Sciatic nerve (tissue), 2 donors: ENCODE data around the gene POLD3. TPM values are rescaled to one million over a fixed set of nuclear protein-coding genes. Genes with fewer than 3 reads are reported as not detected.

Experiments used
- ATAC-seq: fragments of 200-7000 bp; cut with Tn5 transposase; one replicate; pipeline ENCODE4 v1.9.1; 2020; ENCODE audit warnings: mild to moderate bottlenecking, moderate library complexity
- DNase-seq: peaks from one replicate; pipeline ENCODE4 v3.0.0-alpha.2; 2020; ENCODE audit warnings: low spot score
- intact Hi-C: fragments of 100-400 bp; cut with DNase I; formaldehyde crosslinking; loops from one replicate; pipeline ENCODE4 v1.14.2; 2022
- total RNA-seq: library from RNA; stranded (reverse); fragmentation: NEBNext Ultra II Directional; extraction: Animal tissue kit (Norgen Biotek cat#: 25700); gene quantifications from one replicate; pipeline ENCODE4 v1.2.1, GENCODE V29; 2021
- donor health status: DM: no; HTN: no; CAD: no.
- donor health status: DM: no; HTN: no; CAD: no.

Gene POLD3, protein sequence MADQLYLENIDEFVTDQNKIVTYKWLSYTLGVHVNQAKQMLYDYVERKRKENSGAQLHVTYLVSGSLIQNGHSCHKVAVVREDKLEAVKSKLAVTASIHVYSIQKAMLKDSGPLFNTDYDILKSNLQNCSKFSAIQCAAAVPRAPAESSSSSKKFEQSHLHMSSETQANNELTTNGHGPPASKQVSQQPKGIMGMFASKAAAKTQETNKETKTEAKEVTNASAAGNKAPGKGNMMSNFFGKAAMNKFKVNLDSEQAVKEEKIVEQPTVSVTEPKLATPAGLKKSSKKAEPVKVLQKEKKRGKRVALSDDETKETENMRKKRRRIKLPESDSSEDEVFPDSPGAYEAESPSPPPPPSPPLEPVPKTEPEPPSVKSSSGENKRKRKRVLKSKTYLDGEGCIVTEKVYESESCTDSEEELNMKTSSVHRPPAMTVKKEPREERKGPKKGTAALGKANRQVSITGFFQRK
- total RNA-seq, result 15.9 TPM

DNA sequence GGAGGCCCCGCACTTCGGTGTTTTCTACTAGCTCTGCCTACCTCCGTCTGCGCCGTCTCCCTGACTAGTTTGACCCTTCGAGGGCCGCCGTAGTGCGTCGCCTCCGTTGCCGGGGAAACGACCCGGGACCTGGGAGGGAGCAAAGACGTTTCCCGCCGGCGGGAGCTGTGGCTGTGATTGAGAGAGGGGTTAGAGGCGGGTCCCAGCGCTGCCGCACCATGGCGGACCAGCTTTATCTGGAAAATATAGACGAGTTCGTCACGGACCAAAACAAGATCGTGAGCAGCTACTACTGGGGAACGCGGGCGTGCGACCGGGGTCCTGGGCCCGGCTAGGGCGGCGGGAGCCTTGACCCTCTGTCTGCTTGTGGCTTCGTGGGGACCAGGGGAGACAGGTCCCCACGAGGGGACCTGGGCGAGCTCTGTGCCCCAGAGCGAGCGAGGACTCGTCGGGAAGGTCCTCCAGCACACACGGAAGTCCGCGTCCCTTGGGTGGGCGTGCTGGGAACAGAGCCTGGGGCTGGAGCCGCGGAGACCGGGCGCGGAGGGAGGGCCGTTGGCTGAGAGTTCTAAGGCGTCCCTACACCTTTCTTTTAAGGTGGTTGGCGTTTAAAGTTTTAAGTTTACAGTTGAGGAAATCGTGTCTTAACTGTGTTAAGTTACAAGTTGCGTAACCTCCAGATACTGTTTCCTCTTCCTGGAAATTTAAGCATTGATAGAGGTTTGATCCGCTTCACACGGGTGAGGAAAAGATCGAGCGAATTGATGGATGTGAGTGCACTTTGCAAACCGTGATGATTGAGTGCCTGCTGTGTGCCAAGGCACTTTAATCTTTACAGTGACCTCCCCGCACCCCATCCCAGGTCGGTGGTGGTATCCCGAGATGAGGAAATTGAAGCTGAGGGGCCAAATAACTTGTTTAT is at the start of gene POLD3:
POLD3 (plus strand) TSS at position 142 of the 922 bp plus-strand sequence; CDS start at position 219, 77 bp downstream.
- intact Hi-C loops, result no loop called here
- peak; percentile 97 for DNase-seq
- peak; percentile 99 for ATAC-seq

- intact Hi-C loops, result no loop called here
- DNase-seq (no peak), ATAC-seq (no peak)
Measured at GRCh38 chr11:74543991-74544390, 48.4 kb upstream of the POLD3 start.

DNA sequence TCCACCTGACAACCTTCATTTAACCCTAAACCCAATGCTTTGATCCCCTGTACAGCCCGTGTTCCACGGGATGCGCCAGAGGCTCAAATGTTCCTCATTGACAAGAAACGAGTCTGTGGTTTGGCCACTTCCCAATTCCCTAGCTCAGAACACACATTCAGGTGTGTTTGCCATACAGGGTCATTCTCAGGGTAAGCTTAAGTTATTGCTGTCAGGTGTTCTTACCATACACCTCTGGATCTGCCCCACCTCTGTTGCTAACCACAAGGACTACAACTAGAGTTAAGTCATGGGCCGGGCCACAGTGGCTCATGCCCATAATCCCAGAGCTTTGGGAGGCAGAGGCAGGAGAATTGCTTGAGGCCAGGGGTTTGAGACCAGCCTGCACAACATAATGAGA is 45.6 kb upstream of the POLD3 start:
- DNase-seq, result no peak
- ATAC-seq, result no peak
- intact Hi-C loops, result no loop called here

GRCh38 chr11:74550991-74551753 is 41.2 kb upstream of the POLD3 start:
- intact Hi-C loops, result no loop called here

DNA sequence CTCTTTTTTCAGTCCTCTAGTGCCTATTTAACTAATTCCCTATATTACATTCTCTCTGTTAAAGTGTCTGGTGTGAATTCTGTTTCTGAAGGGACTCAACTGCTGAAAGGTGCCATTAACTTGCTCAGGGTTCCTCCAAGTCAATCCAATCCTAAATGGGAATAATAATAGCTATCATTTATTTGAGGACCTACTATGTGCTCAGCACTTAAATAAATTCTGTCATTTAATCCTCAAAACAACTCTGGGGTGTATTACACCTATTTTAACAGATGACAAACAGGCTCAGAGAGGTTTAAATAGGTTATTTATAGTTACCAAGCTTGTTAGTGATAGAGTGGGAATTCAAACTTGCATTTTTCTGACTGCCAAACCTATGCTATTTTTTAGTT is 40.6 kb upstream of the POLD3 start:
- no peak for DNase-seq
- intact Hi-C loops, result no loop called here
- no peak for ATAC-seq

More at GRCh38 chr11:74550991-74551753, 41.2 kb upstream of the POLD3 start:
- no peak for DNase-seq
- no peak for ATAC-seq

GRCh38 chr11:74557526-74557925 is 34.9 kb upstream of the POLD3 start:
- intact Hi-C loops, result no loop called here
- no peak for DNase-seq
- ATAC-seq, result no peak

DNA sequence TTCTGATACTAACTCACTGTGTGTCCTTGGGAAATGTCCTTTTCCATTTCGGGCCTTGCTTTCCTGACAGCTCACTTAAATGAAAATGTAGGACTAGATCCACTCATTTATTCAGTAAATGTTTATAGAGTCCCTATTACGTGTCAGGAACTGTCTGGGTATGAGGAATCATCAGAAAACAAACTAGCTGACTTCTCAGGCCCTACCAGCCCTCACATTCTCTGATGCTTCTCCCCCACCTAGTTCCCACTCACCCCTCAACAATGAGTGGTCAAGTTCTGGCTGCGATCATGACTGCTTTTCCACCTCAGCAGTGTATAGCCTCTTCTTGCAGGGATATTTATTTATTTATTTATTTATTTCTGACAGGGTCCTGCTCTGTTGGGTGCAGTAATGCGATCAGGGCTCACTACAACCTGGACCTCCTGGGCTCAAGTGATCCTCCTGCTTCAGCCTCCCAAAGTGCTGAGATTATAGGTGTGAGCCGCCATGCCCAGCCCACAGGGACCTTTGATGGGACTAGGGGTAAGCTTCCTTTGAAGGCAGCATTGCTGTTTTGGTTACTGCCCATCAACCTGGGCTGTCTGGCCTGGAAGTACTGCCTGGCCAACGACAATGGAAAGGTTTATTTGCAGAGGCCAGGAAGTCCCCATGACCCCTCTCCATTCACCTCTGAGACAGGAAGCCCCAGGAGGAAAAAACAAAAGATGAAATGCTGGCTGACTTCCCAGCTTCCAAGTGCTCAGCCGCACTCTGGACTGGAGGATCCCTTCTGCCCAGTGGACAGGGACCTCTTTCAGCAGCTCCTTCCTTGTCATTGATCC is 33.1 kb upstream of the POLD3 start:
- DNase-seq (no peak), ATAC-seq (no peak)
- intact Hi-C loops, result no loop called here

DNA sequence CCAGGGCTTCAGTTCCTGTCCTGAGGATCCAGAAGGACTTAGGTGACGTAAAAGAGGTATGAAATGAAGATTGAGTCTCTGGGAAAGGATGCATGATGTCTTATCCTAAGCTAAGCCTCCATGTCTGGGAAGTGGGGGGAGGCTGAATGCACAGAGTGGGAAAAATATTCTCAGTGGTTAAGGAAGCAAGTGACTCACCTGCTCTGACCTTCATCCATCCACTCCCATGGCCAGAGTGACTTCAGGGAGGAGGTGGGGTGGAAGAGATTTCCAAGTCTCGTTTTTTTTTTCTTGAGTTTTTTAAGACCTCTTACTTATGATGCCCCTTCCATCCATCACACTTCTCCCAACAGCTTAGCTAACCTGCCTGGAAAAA is 32.5 kb upstream of the POLD3 start:
- no peak for ATAC-seq
- no peak for DNase-seq
- intact Hi-C loops, result no loop called here

- DNase-seq, result no peak
- intact Hi-C loops, result no loop called here
- no peak for ATAC-seq
Measured at GRCh38 chr11:74566146-74566960, 26.0 kb upstream of the POLD3 start.

DNA sequence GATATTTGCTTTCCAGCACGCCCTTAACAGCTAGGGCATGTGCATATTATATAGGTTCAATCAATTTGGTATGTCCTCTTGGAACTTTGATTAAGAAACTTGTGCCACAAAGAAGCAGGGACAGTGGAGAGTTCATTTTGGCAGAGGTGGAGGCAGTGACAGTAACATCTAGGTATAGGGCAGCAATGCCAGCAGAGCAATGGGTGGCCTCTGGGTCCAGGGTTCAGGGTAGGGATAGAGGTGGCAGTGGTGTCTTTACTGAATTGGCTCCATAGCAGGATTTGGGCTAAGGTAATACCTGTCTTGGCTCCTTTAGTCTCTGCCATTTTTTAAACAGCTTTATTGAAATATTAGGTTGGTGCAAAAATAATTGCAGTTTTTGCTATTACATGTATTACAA is 24.4 kb upstream of the POLD3 start:
- ATAC-seq (no peak), DNase-seq (no peak)
- intact Hi-C loops, result no loop called here

GRCh38 chr11:74570266-74571061 is 21.9 kb upstream of the POLD3 start:
- no peak for DNase-seq
- peak; percentile 59 for ATAC-seq
- intact Hi-C loops, result no loop called here

GRCh38 chr11:74571062-74571399 is 21.4 kb upstream of the POLD3 start:
- intact Hi-C loops, result no loop called here
- ATAC-seq (no peak), DNase-seq (no peak)

DNA sequence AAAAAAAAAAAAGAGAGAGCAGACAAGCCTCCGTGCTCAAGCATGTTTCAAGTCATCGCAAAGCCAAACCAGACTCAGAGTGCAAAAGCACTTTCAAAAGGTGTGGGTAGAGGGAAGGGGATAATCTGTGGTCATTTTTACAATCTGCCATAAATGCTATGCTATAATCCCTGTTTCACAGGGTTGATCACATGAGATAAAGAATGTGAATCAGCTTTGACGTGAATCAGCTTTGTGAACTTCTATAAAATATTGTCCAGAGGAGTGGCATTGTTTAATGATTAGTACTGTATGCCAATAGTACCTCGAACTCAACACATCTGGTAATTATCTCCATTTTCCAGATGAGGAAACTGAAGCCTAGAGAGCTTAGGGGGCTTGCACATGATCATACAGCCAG is 20.0 kb upstream of the POLD3 start:
- ATAC-seq (no peak), DNase-seq (no peak)
- intact Hi-C loops, result no loop called here

- DNase-seq (no peak), ATAC-seq (no peak)
- intact Hi-C loops, result no loop called here
Measured at GRCh38 chr11:74574563-74574962, 17.8 kb upstream of the POLD3 start.

- ATAC-seq (no peak), DNase-seq (no peak)
- intact Hi-C loops, result no loop called here
Measured at GRCh38 chr11:74575999-74576398, 16.4 kb upstream of the POLD3 start.

GRCh38 chr11:74577181-74577580 is 15.2 kb upstream of the POLD3 start:
- DNase-seq (no peak), ATAC-seq (no peak)
- intact Hi-C loops, result no loop called here
